Hippocampal formation (tissue), 2 donors: ENCODE results near the gene LRRC17.

Experiments
- DNase-seq, 2 donors: peaks; one replicate each; lab custom pipeline; 2025; lab: John Stamatoyannopoulos, UW

LRRC17 gene

GRCh38 chr7:102988088-102988487, 75.3 kb downstream of the LRRC17 start:
- DNase-seq, result no peak

DNA sequence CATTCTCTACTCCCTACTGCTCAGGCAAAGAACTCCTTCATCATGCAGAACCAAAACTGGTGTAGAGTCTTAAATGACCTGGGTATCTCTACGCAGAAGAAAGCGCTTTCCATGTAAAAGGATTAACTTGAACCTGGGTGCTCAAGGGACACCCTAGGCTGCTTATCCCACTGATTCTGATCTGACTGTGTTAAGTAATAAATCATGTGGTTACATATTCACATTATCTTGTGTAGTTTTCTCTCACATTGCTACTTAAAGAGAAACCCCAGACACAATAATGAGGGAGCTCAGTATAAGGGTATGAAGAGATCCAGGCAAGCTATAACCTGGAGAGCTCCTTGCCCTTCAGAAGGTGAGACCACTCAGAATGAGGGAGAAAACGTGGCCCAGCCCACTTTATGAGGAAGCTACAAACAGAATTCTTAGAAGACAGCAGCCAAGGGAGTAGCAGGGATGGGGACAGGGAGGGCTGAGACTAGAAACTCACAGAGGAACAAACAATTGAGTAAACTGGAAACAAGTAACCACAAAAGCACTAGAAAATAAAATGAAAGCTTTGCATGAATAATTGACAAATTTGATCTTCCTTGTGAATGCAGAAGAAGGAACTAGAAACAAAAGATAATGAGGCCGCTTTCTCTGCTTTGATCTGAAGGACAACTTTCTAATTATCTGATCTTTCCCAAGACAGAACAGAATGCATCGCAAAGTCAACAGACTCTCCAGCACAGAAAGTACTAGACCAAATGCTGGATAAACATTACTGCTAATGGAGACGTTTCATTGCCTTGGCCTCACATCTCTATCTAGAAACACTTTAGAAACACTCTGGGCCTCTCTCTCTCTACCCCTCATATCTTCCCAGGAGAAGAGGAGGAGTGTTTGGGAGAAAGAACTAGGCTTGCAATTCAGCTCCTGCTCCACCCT, 76.1 kb downstream of the LRRC17 start:
- no peak for DNase-seq

DNA sequence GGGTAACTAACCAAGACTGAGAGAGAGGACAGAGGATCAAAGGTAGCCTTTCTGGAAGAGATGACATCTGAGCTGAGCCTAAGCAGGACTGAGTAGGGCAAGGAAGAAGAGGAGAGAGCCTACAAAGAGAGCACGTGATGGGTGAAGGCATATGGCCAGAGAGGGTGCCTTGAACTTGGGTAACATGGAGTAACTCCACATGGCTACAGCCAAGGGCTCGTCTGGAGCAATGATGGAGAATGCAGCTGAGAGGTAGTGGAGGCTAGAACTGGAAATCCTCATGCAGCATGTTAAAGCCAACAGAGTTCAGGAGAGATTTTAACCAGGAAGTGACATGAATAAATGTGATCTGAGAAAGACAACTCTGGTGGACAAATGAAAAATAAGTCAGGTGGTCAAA, 77.8 kb downstream of the LRRC17 start:
- no peak for DNase-seq

GRCh38 chr7:102991077-102991539, 78.3 kb downstream of the LRRC17 start:
- DNase-seq, result no peak

DNA sequence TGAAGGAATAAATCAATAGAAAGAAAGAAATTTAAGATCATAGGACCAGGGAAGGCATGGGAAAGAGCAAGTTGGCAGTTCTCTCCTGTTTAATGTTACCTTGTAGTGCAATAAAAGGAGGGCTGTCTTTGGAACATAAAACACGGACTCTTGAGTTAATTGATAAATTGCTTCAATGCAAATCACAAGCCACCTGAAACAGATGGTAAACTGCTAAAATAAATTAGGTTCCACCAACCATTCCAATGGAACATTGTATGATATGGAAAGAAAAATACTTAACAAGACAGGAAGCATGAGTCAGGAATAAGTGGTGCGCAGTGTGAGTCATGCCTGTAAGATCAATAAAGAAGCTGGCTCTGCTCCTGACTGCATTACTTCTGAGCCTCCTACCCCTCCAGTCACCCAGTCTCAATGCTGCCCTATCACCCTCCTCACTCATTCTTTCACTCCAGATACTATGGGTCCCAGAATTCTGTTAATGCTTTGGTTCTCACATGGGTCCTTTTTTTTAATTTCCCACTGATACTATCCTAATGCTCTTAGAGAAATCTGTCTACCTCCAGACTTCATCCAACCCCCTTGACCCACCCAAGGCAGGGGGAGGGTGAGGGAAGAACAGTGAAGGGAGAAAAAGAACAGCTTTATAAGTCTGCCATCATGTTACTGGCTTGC, 78.9 kb downstream of the LRRC17 start:
- DNase-seq, result no peak

DNA sequence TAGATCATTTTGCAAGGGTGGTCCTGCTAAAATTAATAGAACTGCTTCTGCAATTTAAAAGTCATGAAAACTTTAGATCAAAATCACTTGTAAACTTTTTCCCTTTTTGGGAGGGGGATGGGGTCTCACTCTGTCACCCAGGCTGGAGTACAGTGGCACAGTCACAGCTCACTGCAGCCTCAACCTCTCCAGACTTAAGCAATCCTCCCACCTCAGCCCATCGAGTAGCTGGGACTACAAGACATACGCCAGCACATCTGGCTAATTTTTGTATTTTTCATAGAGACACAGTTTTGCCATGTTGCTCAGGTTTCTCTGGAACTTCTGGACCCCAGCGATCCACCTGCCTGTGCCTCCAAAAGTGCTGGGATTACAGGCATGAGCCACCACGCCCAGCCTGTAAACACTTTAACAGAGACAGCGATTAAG, 79.7 kb downstream of the LRRC17 start:
- DNase-seq, result no peak

GRCh38 chr7:102992938-102993717, 80.3 kb downstream of the LRRC17 start:
- peak in 1 of 2 donors; percentile 61 for DNase-seq

- DNase-seq, result no peak
These were observed 80.9 kb downstream of the LRRC17 start for GRCh38 chr7:102993718-102994029.

GRCh38 chr7:102994567-102994966, 81.8 kb downstream of the LRRC17 start:
- no peak for DNase-seq
